Tibial nerve (tissue), 4 donors: ENCODE results near the gene ISG20L2. TPM values are rescaled to one million over a fixed set of nuclear protein-coding genes. Genes with fewer than 3 reads are reported as not detected.
"Not testable (repeated sequence)": the region's sequence is repeated elsewhere in the genome, so short reads cannot be mapped to it uniquely, and the experiment has no call there.

Experiments used
- DNase-seq, 2 donors: peaks; one replicate each; pipeline ENCODE4 v3.0.0-alpha.2; 2019; ENCODE audit warnings: low spot score in 2 of 2
- H3K27ac ChIP-seq, 4 donors: fragments of 200-600 bp; sonication (generic) in 3 of 4; one replicate each; pipeline ENCODE4 v1.5.1; 2017 to 2019; ENCODE audit warnings: mild to moderate bottlenecking in 1 of 4
- H3K27me3 ChIP-seq, 2 donors: fragments of 200-600 bp; sonication (generic) in 1 of 2; one replicate each; pipeline versions ENCODE4 v1.5.1 to v1.6.0; 2017 to 2019
- H3K36me3 ChIP-seq, 3 donors: fragments of 200-600 bp; sonication (generic); one replicate each; pipeline ENCODE4 v1.5.1; 2018 to 2019
- H3K4me1 ChIP-seq, 4 donors: fragments of 200-600 bp; sonication (generic) in 3 of 4; one replicate each; pipeline ENCODE4 v1.5.1; 2017 to 2019
- H3K4me3 ChIP-seq, 4 donors: fragments of 200-600 bp; sonication (generic) in 3 of 4; one replicate each; pipeline ENCODE4 v1.5.1; 2017 to 2019; ENCODE audit warnings: mild to moderate bottlenecking in 1 of 4, moderate library complexity in 1 of 4
- H3K9me3 ChIP-seq, 4 donors: fragments of 200-600 bp; sonication (generic) in 3 of 4; one replicate each; pipeline ENCODE4 v1.5.1; 2017 to 2019
- CTCF ChIP-seq, 5 experiments: fragments of 200-600 bp in 3 of 5; fragments of 450-650 bp in 2 of 5; sonication (generic) in 3 of 5; IDR thresholded peaks; one replicate each; pipeline ENCODE4 v1.5.1; 2016 to 2019; ENCODE audit warnings: antibody characterized with exemption in 5 of 5, mild to moderate bottlenecking in 3 of 5, moderate library complexity in 2 of 5
- EP300 ChIP-seq, 2 donors: sonication (generic); formaldehyde crosslinking; IDR thresholded peaks; one replicate each; pipeline ENCODE4 v1.6.1; 2017; ENCODE audit warnings: antibody characterized with exemption in 2 of 2, mild to moderate bottlenecking in 1 of 2
- POLR2A ChIP-seq, 2 donors: fragments of 450-650 bp; IDR thresholded peaks; one replicate each; pipeline ENCODE4 v1.6.1; 2017; ENCODE audit warnings: antibody characterized with exemption in 2 of 2, mild to moderate bottlenecking in 2 of 2, moderate library complexity in 2 of 2
- WGBS, 2 donors: methylation state at CpG; one replicate each; pipeline ENCODE4 v1.1.5; 2018; 5-methylcytosine and 5-hydroxymethylcytosine counted together
- total RNA-seq, 4 donors: library from RNA; depleted of rRNA; stranded (reverse); fragments of >200 nt; gene quantifications; one replicate each; pipeline ENCODE4 v1.1.0, GENCODE V29; 2016

The ISG20L2 gene
- total RNA-seq, 4 donors from 2014 or later: 10.1 to 24.9 (median 18.6) TPM

GRCh38 chr1:156760092-156760795 is 31.7 kb upstream of the ISG20L2 start:
- H3K36me3 ChIP-seq: no peaks in the 10 kb centered on the region
- no peaks in the 10 kb centered on the region for H3K9me3 ChIP-seq
- peaks cover 0 to 8% (median 0%) of the 10 kb centered on the region in 4 donors for H3K4me1 ChIP-seq
- H3K27ac ChIP-seq: no peak overlapping the region
- no peak for DNase-seq
- no peak overlapping the region for H3K4me3 ChIP-seq
- 55 to 71% methylated on average over 6 of the region's 6 CpGs for WGBS, 2 donors
- H3K27me3 ChIP-seq: no peaks in the 10 kb centered on the region
- TF ChIP-seq EP300 (IDR thresholded peaks at IDR 0.05) (no peak), CTCF (IDR thresholded peaks at IDR 0.05) (no peak), POLR2A (IDR thresholded peaks at IDR 0.05) (no peak)

- 91 to 95% methylated on average over 10 of the region's 10 CpGs for WGBS, 2 donors
- H3K4me1 ChIP-seq: peaks cover 0 to 30% (median 7%) of the 10 kb centered on the region in 4 donors
- not testable (repeated sequence) for H3K27ac ChIP-seq, H3K4me3 ChIP-seq, DNase-seq, H3K36me3 ChIP-seq, H3K27me3 ChIP-seq, H3K9me3 ChIP-seq
Measured at GRCh38 chr1:156757572-156758253, 29.1 kb upstream of the ISG20L2 start.

DNA sequence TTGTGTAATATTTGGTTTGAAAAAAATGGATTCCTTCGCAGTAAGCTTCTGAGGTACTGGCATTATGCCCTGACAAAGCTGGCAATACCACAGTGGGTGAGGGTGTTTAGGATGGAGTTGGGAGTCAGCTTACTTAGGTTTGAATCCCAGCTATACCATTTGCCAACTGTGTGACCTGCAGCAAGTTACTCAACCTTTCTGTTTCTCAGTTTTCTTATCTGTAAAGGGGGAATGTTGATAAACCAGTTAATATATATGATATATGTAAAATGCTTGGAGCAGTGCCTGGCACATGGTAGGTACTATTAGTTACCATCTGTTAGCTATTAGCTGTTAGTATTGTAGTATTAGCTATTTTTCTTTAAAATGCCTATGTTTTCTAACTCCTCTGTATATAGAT is 27.8 kb upstream of the ISG20L2 start:
- Histone ChIP-seq H3K36me3 (no peaks in the 10 kb centered on the region), H3K4me3 (no peak overlapping the region), H3K27me3 (no peaks in the 10 kb centered on the region), H3K9me3 (no peaks in the 10 kb centered on the region), H3K4me1 (peaks cover 0 to 35% (median 8%) of the 10 kb centered on the region in 4 donors), H3K27ac (no peak overlapping the region)
- DNase-seq: no peak
- WGBS, 2 donors: 94 to 96% methylated on average over 1 of the region's 1 CpG
- no peak for TF ChIP-seq POLR2A (IDR thresholded peaks at IDR 0.05)
- no peak for TF ChIP-seq EP300 (IDR thresholded peaks at IDR 0.05)
- TF ChIP-seq CTCF (IDR thresholded peaks at IDR 0.05): no peak

DNA sequence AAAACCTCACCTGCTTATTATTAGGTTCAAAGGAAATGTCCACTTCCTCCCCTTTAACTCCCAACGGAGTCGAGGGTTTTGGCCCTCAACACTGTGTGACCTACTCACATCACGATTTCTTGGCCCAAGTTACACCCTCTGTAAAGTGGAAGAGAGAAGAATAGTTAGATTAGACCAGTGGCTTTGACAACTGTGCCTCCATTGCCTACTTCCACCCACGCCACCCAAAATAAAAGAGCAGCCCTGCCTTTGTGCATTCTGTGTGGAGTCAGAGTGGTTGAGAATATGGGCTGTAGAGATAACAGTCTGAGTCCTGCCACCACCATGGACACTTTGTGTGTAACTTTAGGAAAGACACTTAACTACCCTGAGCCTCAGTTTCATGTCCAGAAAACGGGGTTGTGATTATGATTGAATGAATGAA is 27.0 kb upstream of the ISG20L2 start:
- no peaks in the 10 kb centered on the region for H3K27me3 ChIP-seq
- 47 to 48% methylated on average over 5 of the region's 5 CpGs for WGBS, 2 donors
- H3K4me3 ChIP-seq: no peak overlapping the region
- peaks cover 0 to 35% (median 8%) of the 10 kb centered on the region in 4 donors for H3K4me1 ChIP-seq
- no peaks in the 10 kb centered on the region for H3K36me3 ChIP-seq
- H3K27ac ChIP-seq: no peak overlapping the region
- DNase-seq: no peak
- TF ChIP-seq CTCF (IDR thresholded peaks at IDR 0.05) (no peak), EP300 (IDR thresholded peaks at IDR 0.05) (no peak), POLR2A (IDR thresholded peaks at IDR 0.05) (no peak)
- H3K9me3 ChIP-seq: no peaks in the 10 kb centered on the region

- TF ChIP-seq EP300 (IDR thresholded peaks at IDR 0.05) (no peak), CTCF (IDR thresholded peaks at IDR 0.05) (no peak), POLR2A (IDR thresholded peaks at IDR 0.05) (no peak)
- WGBS, 2 donors: 70 to 80% methylated on average over 8 of the region's 8 CpGs
Measured at GRCh38 chr1:156754219-156754618, 25.7 kb upstream of the ISG20L2 start.

More at GRCh38 chr1:156754219-156754618, 25.7 kb upstream of the ISG20L2 start:
- Histone ChIP-seq H3K27ac (no peak overlapping the region), H3K9me3 (no peaks in the 10 kb centered on the region), H3K27me3 (no peaks in the 10 kb centered on the region), H3K4me1 (peaks cover 0 to 48% (median 20%) of the 10 kb centered on the region in 4 donors), H3K36me3 (no peaks in the 10 kb centered on the region), H3K4me3 (no peak overlapping the region)
- DNase-seq: no peak
